H1 (cell line): Measurements from ENCODE around the gene BLMH. TPM values are rescaled to one million over a fixed set of nuclear protein-coding genes. Genes with fewer than 3 reads are reported as not detected.

Experiments
- CTCF ChIA-PET: fragments of 300-600 bp; sonication (Branson Sonifier 250); formaldehyde crosslinking; loops from one replicate; lab custom pipeline; 2021; ENCODE audit not compliant: partially characterized antibody; lab: Charles Lee
- POLR2A ChIA-PET: fragments of 300-600 bp; sonication (Branson Sonifier 250); formaldehyde crosslinking; loops from one replicate; lab custom pipeline; 2021; ENCODE audit warnings: inconsistent platforms; ENCODE audit not compliant: partially characterized antibody; lab: Charles Lee
- DNase-seq, 2 experiments: peaks; one replicate each; pipeline versions ENCODE4 v3.0.0 to v3.0.0-alpha.2; 2010 to 2022; ENCODE audit warnings: low spot score in 2 of 2, low read depth in 1 of 2, mixed read lengths in 1 of 2
- FAIRE-seq: peaks from 2 replicates; lab custom pipeline; 2011; peaks lifted over from hg19 to GRCh38; lab: Jason Lieb, UNC
- H2AFZ ChIP-seq: 2 replicates; pipeline ENCODE4 v1.8.1; 2012; ENCODE audit warnings: low read length, inconsistent platforms
- H2AK5ac ChIP-seq: 2 replicates; pipeline ENCODE4 v1.6.1; 2013; ENCODE audit warnings: low read depth, low read length
- H2BK120ac ChIP-seq: replicated peaks from 2 replicates; pipeline ENCODE3; 2013; ENCODE audit warnings: low read depth, low read length, inconsistent platforms
- H2BK12ac ChIP-seq: 2 replicates; pipeline ENCODE4 v1.6.1; 2013; ENCODE audit warnings: low read depth, low read length
- H2BK15ac ChIP-seq: 2 replicates; pipeline ENCODE4 v1.6.1; 2013; ENCODE audit warnings: low read length
- H2BK20ac ChIP-seq: 2 replicates; pipeline ENCODE4 v1.6.1; 2013; ENCODE audit warnings: low read length
- H2BK5ac ChIP-seq: 2 replicates; pipeline ENCODE4 v1.6.1; 2013; ENCODE audit warnings: low read depth, low read length
- H3K14ac ChIP-seq: 2 replicates; pipeline ENCODE4 v1.6.1; 2013; ENCODE audit warnings: inconsistent platforms; ENCODE audit not compliant: insufficient read length
- H3K18ac ChIP-seq: 2 replicates; pipeline ENCODE4 v1.6.1; 2013; ENCODE audit warnings: low read length; ENCODE audit errors: extremely low read depth
- H3K23ac ChIP-seq: 2 replicates; pipeline ENCODE4 v1.6.1; 2013; ENCODE audit warnings: inconsistent platforms; ENCODE audit not compliant: insufficient read length
- H3K23me2 ChIP-seq: 2 replicates; pipeline ENCODE4 v1.6.1; 2013; ENCODE audit warnings: low read depth, low read length
- H3K27ac ChIP-seq: 2 replicates; pipeline ENCODE4 v1.6.1; 2011; ENCODE audit warnings: low read depth, low read length, inconsistent platforms
- H3K27me3 ChIP-seq, 4 experiments: replicated peaks in 1 of 4; 1 replicate in 1 of 4; 2 replicates in 3 of 4; pipeline versions ENCODE4 v1.6.1 to v1.8.1; 2011 to 2013; ENCODE audit warnings: low read length in 3 of 4, mild to moderate bottlenecking in 3 of 4, inconsistent platforms in 2 of 4, mixed read lengths in 2 of 4, moderate library complexity in 1 of 4; ENCODE audit not compliant: control insufficient read depth in 3 of 4, insufficient read depth in 3 of 4; ENCODE audit errors: extremely low read depth in 1 of 4
- H3K36me3 ChIP-seq, 4 experiments: 2 replicates each; pipeline versions ENCODE4 v1.6.1 to v1.8.1; 2011 to 2013; ENCODE audit warnings: mild to moderate bottlenecking in 4 of 4, low read length in 3 of 4, moderate library complexity in 2 of 4, control low read depth in 1 of 4, inconsistent platforms in 1 of 4; ENCODE audit not compliant: insufficient read depth in 4 of 4, control insufficient read depth in 2 of 4
- H3K4ac ChIP-seq: replicated peaks from 2 replicates; pipeline ENCODE3; 2013; ENCODE audit warnings: low read length, low read depth, mixed read lengths, inconsistent platforms; ENCODE audit not compliant: insufficient read length
- H3K4me1 ChIP-seq, 4 experiments: replicated peaks in 1 of 4; 1 replicate in 1 of 4; 2 replicates in 3 of 4; pipeline versions ENCODE4 v1.6.1 to v1.8.1; 2011 to 2013; ENCODE audit warnings: low read length in 3 of 4, inconsistent platforms in 2 of 4, mixed read lengths in 1 of 4; ENCODE audit not compliant: insufficient read depth in 4 of 4, control insufficient read depth in 3 of 4
- H3K4me2 ChIP-seq, 2 experiments: 2 replicates each; pipeline versions ENCODE4 v1.6.1 to v1.8.1; 2011 to 2013; ENCODE audit warnings: low read depth in 2 of 2, low read length in 2 of 2, control low read depth in 1 of 2, inconsistent platforms in 1 of 2, mild to moderate bottlenecking in 1 of 2; ENCODE audit not compliant: insufficient read depth in 1 of 2
- H3K4me3 ChIP-seq, 4 experiments: fragments of 200-600, 300-600 bp in 1 of 4; sonication (generic), shearing (Covaris generic), sonication (Bioruptor Twin) in 1 of 4; 2 replicates each; pipeline versions ENCODE4 v1.5.1 to v1.8.1; 2011 to 2016; ENCODE audit warnings: low read length in 4 of 4, low read depth in 3 of 4, control low read depth in 2 of 4, inconsistent platforms in 2 of 4, mild to moderate bottlenecking in 2 of 4, mixed read lengths in 1 of 4, moderate library complexity in 1 of 4; ENCODE audit not compliant: insufficient read depth in 2 of 4; ENCODE audit errors: extremely low read depth in 1 of 4
- H3K56ac ChIP-seq: replicated peaks from 2 replicates; pipeline ENCODE3; 2013; ENCODE audit warnings: low read depth, mild to moderate bottlenecking, mixed read lengths, low read length, inconsistent platforms; ENCODE audit not compliant: insufficient read length
- H3K79me1 ChIP-seq: 2 replicates; pipeline ENCODE4 v1.6.1; 2013; ENCODE audit warnings: low read depth, low read length, control low read depth
- H3K79me2 ChIP-seq, 2 experiments: 2 replicates each; pipeline versions ENCODE4 v1.6.1 to v1.8.1; 2012 to 2013; ENCODE audit warnings: low read length in 2 of 2, mild to moderate bottlenecking in 2 of 2, inconsistent platforms in 1 of 2; ENCODE audit not compliant: insufficient read depth in 2 of 2, control insufficient read depth in 1 of 2
- H3K9ac ChIP-seq, 4 experiments: replicated peaks in 1 of 4; 1 replicate in 1 of 4; 2 replicates in 3 of 4; pipeline versions ENCODE4 v1.6.1 to v1.8.1; 2011 to 2013; ENCODE audit warnings: low read depth in 3 of 4, low read length in 3 of 4, control low read depth in 2 of 4, mild to moderate bottlenecking in 2 of 4, moderate library complexity in 2 of 4, inconsistent platforms in 1 of 4; ENCODE audit errors: extremely low read depth in 1 of 4
- H3K9me3 ChIP-seq, 2 experiments: 2 replicates each; pipeline versions ENCODE4 v1.6.1 to v1.8.1; 2012 to 2013; ENCODE audit warnings: mild to moderate bottlenecking in 2 of 2, moderate library complexity in 2 of 2, control low read depth in 1 of 2, inconsistent platforms in 1 of 2, low read depth in 1 of 2, low read length in 1 of 2, mixed read lengths in 1 of 2; ENCODE audit not compliant: insufficient read depth in 2 of 2
- H4K20me1 ChIP-seq, 2 experiments: replicated peaks in 1 of 2; 2 replicates each; pipeline versions ENCODE3 to v1.8.1; 2011 to 2013; ENCODE audit warnings: inconsistent platforms in 2 of 2, low read length in 2 of 2, mild to moderate bottlenecking in 1 of 2; ENCODE audit not compliant: insufficient read depth in 2 of 2, control insufficient read depth in 1 of 2
- H4K5ac ChIP-seq: 2 replicates; pipeline ENCODE4 v1.6.1; 2013; ENCODE audit warnings: low read length, low read depth, mixed read lengths, inconsistent platforms; ENCODE audit not compliant: insufficient read length
- H4K8ac ChIP-seq: 2 replicates; pipeline ENCODE4 v1.8.0; 2013; ENCODE audit warnings: mild to moderate bottlenecking, moderate library complexity, low read length, inconsistent platforms; ENCODE audit not compliant: insufficient read depth; ENCODE audit errors: extremely low read depth
- H4K91ac ChIP-seq: replicated peaks from 2 replicates; pipeline ENCODE3; 2013; ENCODE audit warnings: low read length, mixed read lengths, inconsistent platforms; ENCODE audit not compliant: insufficient read length
- CREB1 ChIP-seq: IDR thresholded peaks from 2 replicates; pipeline ENCODE4 v1.6.1; 2012; ENCODE audit warnings: inconsistent platforms
- JUND ChIP-seq: IDR thresholded peaks from 2 replicates; pipeline ENCODE4 v1.6.1; 2011; ENCODE audit warnings: mild to moderate bottlenecking, improper control_type of control experiment, low read length
- MAFK ChIP-seq: IDR thresholded peaks from 2 replicates; pipeline ENCODE4 v1.6.1; 2012; ENCODE audit warnings: low read depth, mild to moderate bottlenecking, improper control_type of control experiment, low read length
- MAX ChIP-seq: IDR thresholded peaks from 2 replicates; pipeline ENCODE4 v1.6.1; 2012; ENCODE audit warnings: inconsistent platforms
- NANOG ChIP-seq: IDR thresholded peaks from 2 replicates; pipeline ENCODE4 v1.6.1; 2011; ENCODE audit warnings: low read length, low read depth, mild to moderate bottlenecking, inconsistent platforms; ENCODE audit not compliant: insufficient read depth, poor library complexity, severe bottlenecking
- WGBS, 2 experiments: shearing (Covaris generic) in 1 of 2; methylation state at CpG; one replicate each; pipeline versions ENCODE4 v1.1.6 to v1.1.7; 2013 to 2015; ENCODE audit warnings: low lambda C conversion rate in 2 of 2, mixed read lengths in 2 of 2, inconsistent platforms in 1 of 2, low coverage in 1 of 2, missing lambda C conversion rate in 1 of 2; ENCODE audit not compliant: insufficient replicate concordance in 2 of 2, insufficient coverage in 1 of 2, insufficient read length in 1 of 2; ENCODE audit errors: extremely low coverage in 1 of 2, missing lambda C conversion rate in 1 of 2; 5-methylcytosine and 5-hydroxymethylcytosine counted together
- polyA plus RNA-seq, 7 experiments: library from polyadenylated mRNA; depleted of rRNA in 3 of 7; stranded (reverse) in 5 of 7; unstranded in 2 of 7; fragments of >200 nt in 5 of 7; fragments of 200-250 nt in 2 of 7; gene quantifications; 1 replicate in 5 of 7; 2 replicates in 1 of 7; 4 replicates in 1 of 7; pipeline versions ENCODE4 v1.2.1 to v1.2.3, GENCODE V29; 2011 to 2013; ENCODE audit warnings: missing spikeins in 2 of 7, mixed read lengths in 2 of 7
- total RNA-seq: library from RNA; stranded (reverse); fragmentation: NEBNext Ultra II Directional; extraction: Animal tissue kit (Norgen Biotek cat#: 25700); gene quantifications from 2 replicates; pipeline ENCODE4 v1.2.1, GENCODE V29; 2021

The BLMH gene
- total and polyA plus RNA-seq, 2 of the 8 experiments (the other 6 are each of a cell fraction or from before 2014, with no cell fraction given), result 18.2 to 74.3 TPM

GRCh38 chr17:30326809-30327208 is 35.1 kb upstream of the BLMH start:
- Histone ChIP-seq H3K23me2 (no peaks in the 10 kb centered on the region), H4K20me1 (no peaks in the 10 kb centered on the region), H3K79me2 (no peaks in the 10 kb centered on the region), H3K36me3 (no peaks in the 10 kb centered on the region), H3K27me3 (no peaks in the 10 kb centered on the region), H3K9ac (no peak overlapping the region), H3K27ac (no peak overlapping the region), H2AFZ (no peak overlapping the region), H4K5ac (no peak overlapping the region), H2AK5ac (no peak overlapping the region), H2BK120ac (no peak overlapping the region), H4K8ac (no peak overlapping the region), H3K4ac (no peak overlapping the region), H3K4me3 (no peak overlapping the region), H3K4me2 (no peak overlapping the region), H2BK5ac (no peak overlapping the region), H3K23ac (no peak overlapping the region), H3K56ac (no peak overlapping the region), H2BK20ac (no peak overlapping the region), H3K18ac (no peak overlapping the region), H3K14ac (no peak overlapping the region), H3K4me1 (no peaks in the 10 kb centered on the region), H2BK12ac (no peak overlapping the region), H4K91ac (no peak overlapping the region), H3K79me1 (no peaks in the 10 kb centered on the region), H3K9me3 (no peaks in the 10 kb centered on the region), H2BK15ac (no peak overlapping the region)
- CTCF ChIA-PET, result interaction anchor here (0.8 to 4.3 kb wide), 3 partner anchors 11 to 26 kb away, joined by 3 to 57 read pairs (median 6); no protein-coding TSS in a partner anchor
- FAIRE-seq (no peak), DNase-seq (no peak)
- 71% methylated on average over 1 of the region's 1 CpG; no CpG with 5 or more reads in 1 of the 2 experiments for WGBS, 2 experiments
- TF ChIP-seq MAX (no peak), NANOG (no peak), MAFK (no peak), JUND (no peak), CREB1 (no peak)
- POLR2A ChIA-PET, result interaction anchor here (1.7 kb wide), 1 partner anchor 35 kb away, joined by 5 read pairs; the partner anchor contains the start of gene BLMH
